ENCODE measurements around the gene STAC2.

The STAC2 gene

GRCh38 chr17:39165841-39166349, 59.9 kb downstream of the STAC2 start, which contains the start of gene ARL5C:
TSS of gene ARL5C (minus strand) at chr17:39166161. CDS start at chr17:39165760, 401 bp downstream.
- peaks cover 4% of the 10 kb centered on the region for H3K36me3 Mint-ChIP-seq
- no peak within 1 kb of the TSS for H3K27ac Mint-ChIP-seq
- peaks cover 6% of the 10 kb centered on the region for H3K9me3 Mint-ChIP-seq
- no peak for DNase-seq
- H3K4me3 Mint-ChIP-seq = peak within 1 kb of the TSS; percentile 79
- peaks cover 84% of the 10 kb centered on the region for H3K27me3 Mint-ChIP-seq
- CTCF ChIA-PET = interaction anchor here (0.6 to 7.6 kb wide), 10 partner anchors 10 to 183 kb away, joined by 3 to 121 read pairs (median 9); partner anchors contain the start of gene PLXDC1
- H3K4me1 Mint-ChIP-seq = peaks cover 46% of the 10 kb centered on the region

GRCh38 chr17:39165178-39165840, 60.4 kb downstream of the STAC2 start:
- no peak for DNase-seq
- CTCF ChIA-PET = interaction anchor here (0.6 to 7.6 kb wide), 25 partner anchors 9 to 288 kb away, joined by 3 to 121 read pairs (median 7); partner anchors contain the start of genes PLXDC1 and RPL19
- peak overlapping the region; percentile 79 for H3K4me3 Mint-ChIP-seq
- peaks cover 84% of the 10 kb centered on the region for H3K27me3 Mint-ChIP-seq
- H3K4me1 Mint-ChIP-seq = peaks cover 43% of the 10 kb centered on the region
- H3K27ac Mint-ChIP-seq = no peak overlapping the region
- peaks cover 6% of the 10 kb centered on the region for H3K9me3 Mint-ChIP-seq
- H3K36me3 Mint-ChIP-seq = peaks cover 4% of the 10 kb centered on the region

GRCh38 chr17:39164675-39165143, 61.0 kb downstream of the STAC2 start:
- DNase-seq = peak; percentile 85
- peaks cover 6% of the 10 kb centered on the region for H3K9me3 Mint-ChIP-seq
- H3K4me1 Mint-ChIP-seq = peaks cover 40% of the 10 kb centered on the region
- H3K4me3 Mint-ChIP-seq = peak overlapping the region; percentile 79
- CTCF ChIA-PET = interaction anchor here (0.6 to 7.6 kb wide), 28 partner anchors 9 to 294 kb away, joined by 3 to 121 read pairs (median 5); partner anchors contain the start of genes PLXDC1 and RPL19
- H3K27ac Mint-ChIP-seq = no peak overlapping the region
- peaks cover 83% of the 10 kb centered on the region for H3K27me3 Mint-ChIP-seq
- peaks cover 4% of the 10 kb centered on the region for H3K36me3 Mint-ChIP-seq

- Mint-ChIP-seq H3K9me3 (no peaks in the 10 kb centered on the region), H3K36me3 (no peaks in the 10 kb centered on the region), H3K27ac (no peak overlapping the region), H3K4me3 (no peak overlapping the region), H3K4me1 (peaks cover 22% of the 10 kb centered on the region), H3K27me3 (peaks cover 77% of the 10 kb centered on the region)
- CTCF ChIA-PET = interaction anchor here (7.6 kb wide), 1 partner anchor 14 kb away, joined by 121 read pairs; no protein-coding TSS in a partner anchor
- DNase-seq = no peak
Measured at GRCh38 chr17:39161962-39162361, 63.8 kb downstream of the STAC2 start.

Data from activated naive CD4-positive, alpha-beta T cell treated with anti-CD3 and anti-CD28 coated beads, Interleukin-2, amount 10 ng/mL, durations not matched to agents 7 days and 5 days (primary cell).